Loucy (cell line): ENCODE data around the gene PSMB9.

Experiments
- EZH2phosphoT487 ChIP-seq: fragments of 200-600 bp; IDR thresholded peaks from 2 replicates; pipeline ENCODE4 v1.6.1; 2018; ENCODE audit warnings: antibody characterized with exemption, mild to moderate bottlenecking, moderate library complexity, borderline replicate concordance
- TF ChIP-seq, protein P1 (sequence below): fragments of 200-600 bp; sonication (generic); conservative IDR thresholded peaks from 2 replicates; pipeline ENCODE4 v1.5.1; 2014; ENCODE audit warnings: mild to moderate bottlenecking, antibody characterized with exemption, low read length

GRCh38 chr6:32888576-32888975 lies 34.6 kb downstream of the PSMB9 start:
- TF ChIP-seq, protein P1, sequence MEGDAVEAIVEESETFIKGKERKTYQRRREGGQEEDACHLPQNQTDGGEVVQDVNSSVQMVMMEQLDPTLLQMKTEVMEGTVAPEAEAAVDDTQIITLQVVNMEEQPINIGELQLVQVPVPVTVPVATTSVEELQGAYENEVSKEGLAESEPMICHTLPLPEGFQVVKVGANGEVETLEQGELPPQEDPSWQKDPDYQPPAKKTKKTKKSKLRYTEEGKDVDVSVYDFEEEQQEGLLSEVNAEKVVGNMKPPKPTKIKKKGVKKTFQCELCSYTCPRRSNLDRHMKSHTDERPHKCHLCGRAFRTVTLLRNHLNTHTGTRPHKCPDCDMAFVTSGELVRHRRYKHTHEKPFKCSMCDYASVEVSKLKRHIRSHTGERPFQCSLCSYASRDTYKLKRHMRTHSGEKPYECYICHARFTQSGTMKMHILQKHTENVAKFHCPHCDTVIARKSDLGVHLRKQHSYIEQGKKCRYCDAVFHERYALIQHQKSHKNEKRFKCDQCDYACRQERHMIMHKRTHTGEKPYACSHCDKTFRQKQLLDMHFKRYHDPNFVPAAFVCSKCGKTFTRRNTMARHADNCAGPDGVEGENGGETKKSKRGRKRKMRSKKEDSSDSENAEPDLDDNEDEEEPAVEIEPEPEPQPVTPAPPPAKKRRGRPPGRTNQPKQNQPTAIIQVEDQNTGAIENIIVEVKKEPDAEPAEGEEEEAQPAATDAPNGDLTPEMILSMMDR, result no peak
- TF ChIP-seq EZH2phosphoT487, result no peak
